Middle frontal gyrus (tissue), 1 donor: ENCODE data around the gene BANF2.
"Not testable (repeated sequence)": the region's sequence is repeated elsewhere in the genome, so short reads cannot be mapped to it uniquely, and the experiment has no call there.

Experiments
- DNase-seq: peaks from one replicate; pipeline ENCODE4 v3.0.0-alpha.2; 2015; ENCODE audit warnings: low spot score; ENCODE audit errors: extremely low spot score

BANF2 gene

DNA sequence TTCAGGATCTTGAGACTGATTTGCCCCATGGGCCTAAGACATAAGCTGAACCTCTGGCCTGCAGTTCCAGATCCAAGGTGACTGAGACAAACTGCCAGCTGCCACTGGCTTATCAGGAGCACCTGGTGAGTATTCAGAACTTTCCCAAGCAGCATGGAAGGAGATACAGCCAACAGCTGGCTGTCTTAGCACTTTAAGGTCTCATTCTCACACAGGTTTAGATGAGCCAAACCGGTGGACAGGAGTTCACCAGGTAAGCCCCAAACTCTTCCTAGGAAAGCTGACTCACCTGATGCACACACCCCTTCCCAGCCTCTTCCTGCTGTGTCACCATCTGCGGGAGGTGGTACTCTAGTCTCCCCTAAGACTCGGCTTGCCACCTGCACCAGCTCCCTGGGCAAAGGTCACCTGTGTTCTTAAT lies at the start of gene BANF2:
Gene BANF2 (plus strand): TSS at position 36 of the 421 bp plus-strand sequence. CDS start 25,060 bp downstream, outside the sequence.
- no peak for DNase-seq

DNA sequence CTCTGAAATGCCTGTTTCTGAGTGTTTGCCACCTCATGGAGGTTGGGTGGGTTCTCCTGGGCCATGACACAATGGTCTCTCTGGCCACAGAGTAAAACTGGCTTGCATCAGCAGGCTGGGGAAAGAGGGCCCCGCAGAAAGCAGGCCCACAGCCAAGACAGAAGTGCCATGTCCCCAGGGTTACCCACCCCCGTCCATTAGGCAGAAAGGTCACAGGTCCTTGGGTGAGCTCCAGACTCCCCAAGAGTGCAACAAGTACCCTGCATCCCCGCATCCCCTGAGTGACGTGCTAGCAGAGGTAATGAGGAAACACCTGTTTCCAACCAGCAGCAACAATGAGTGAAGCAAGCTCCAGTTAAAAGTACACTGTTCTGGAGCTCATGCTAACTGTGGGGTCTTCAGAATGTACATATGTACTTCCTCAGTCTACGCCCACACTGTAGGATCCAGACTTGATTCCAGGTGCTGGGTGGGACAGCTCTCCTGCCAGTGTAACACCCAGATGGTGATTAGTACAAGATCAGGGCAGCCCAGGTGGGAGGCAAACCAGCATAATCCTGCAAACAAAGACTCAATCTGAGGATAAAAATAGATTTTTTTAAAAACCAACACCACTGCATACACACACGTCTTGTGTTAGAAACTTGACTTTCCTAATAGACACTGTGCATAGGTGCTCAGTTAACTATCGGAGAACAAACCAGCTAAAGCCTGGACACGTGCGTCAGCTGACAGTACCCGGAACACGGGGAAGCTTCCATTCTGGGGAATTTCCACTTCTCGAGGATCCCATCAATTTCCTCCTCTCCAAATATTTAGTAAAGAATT lies 49.3 kb upstream of the BANF2 start:
- DNase-seq, result no peak

DNA sequence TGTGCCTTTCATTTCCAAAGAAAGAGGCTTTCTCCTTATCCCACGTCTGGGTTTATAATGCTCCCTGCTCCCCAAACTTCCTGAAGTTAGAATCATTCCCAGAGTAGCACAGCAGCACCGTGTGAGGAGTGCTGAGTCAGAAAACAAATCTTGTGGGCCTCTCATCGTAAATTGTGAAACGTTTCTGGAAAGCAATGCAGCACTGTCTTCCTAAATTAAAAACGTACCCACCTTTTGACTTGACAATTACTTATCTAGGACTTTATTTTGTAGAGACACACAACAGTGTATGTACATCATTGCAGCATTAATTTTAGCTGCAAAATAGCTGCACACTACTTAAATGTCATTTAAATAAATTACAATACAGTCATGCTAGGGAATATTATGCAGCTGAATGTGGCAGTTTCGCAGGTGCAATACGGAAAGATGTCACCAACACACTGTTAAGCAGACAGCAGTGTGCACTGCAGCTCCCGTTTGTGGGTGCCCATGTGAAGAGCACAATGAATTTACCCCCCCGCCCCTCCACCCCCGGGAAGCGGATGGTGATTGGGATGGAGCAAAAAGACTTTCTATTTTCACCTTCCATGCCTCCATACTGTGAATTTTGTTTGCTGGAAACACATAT lies 48.5 kb upstream of the BANF2 start:
- DNase-seq, result no peak

DNA sequence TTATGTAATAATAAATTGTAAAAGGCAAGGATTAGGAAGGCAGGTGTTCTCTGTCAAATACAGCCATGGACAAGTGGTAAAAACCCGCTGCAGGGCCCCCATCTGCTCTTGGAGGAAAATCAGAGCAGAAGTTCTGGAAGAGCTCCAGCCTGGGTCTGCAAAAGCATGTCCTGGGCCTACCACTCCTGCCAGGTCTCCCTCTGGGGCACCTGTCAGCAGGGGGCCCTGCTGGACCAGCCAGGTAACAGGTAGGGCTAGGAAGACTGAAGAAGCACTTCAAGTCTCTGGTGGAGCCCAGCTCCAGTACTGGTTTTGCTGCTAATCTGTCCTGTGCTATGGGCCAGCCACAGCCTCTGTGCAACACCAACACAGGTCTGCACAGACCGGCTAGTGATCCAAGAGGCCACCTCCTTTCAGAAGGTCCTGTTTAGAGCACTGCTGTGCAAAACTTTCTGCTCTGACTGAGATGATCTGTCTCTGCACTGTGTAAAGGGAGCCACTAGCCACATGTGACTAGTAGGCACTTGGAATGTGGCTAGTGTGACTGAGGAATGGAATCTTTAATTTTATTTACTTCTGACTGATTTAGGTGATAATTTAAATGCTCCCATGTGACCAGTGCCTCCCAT lies 47.9 kb upstream of the BANF2 start:
- DNase-seq, result no peak

DNA sequence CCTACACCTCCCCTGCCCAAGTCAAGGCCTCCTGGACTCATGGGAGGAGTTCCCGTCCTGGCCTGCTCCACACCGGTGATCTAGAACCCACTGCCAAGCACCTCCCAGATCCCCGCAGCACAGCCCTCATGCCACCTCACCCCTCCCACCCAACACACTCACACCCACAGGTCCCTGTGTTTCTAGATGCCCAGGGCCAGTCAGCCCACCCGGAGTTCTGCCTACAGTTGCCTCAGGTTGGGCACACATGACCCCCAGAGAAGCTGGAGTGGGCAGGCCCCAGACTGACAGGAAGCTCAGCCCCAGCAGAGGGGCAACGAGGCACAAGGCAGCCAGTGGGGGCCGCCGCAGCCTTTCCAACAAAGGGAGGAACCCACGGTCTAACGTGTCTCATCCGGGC lies 47.4 kb upstream of the BANF2 start:
- DNase-seq, result no peak

DNA sequence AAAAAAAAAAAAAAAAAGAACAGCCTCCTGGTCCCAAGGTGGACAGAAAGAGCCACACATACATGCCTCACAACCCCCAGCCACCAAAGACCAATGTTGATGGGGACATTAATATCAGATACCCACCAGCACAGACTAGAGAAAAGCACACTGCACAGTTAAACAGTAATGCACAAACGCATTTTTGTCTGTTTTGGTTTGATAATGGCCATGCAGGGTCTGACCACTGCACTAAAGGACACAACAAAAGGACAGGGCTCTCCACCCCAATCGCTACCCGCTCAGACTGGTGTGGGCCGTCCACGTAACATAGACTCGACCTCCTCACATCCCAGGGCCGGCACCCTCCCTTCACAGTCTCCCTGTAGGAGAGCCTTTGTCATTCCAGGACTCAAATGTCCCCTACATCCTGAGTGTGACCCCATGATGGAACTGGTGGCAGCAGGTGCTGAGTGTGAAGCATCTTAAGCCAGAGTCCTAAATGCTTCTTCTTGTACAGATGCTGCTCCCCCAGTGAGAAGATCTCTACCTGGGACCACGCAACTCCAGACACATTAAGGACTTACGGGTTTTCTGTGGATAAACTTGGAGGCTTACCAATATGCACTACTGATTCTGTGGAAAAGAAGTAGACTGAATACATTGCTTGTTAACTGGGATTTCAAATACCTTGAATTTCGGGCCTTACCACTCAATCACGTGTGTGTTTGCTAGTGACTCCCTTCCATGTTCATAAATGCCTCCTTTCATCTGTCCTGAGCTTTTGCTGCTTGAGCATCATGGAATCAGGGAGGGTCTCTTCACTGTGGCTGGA lies 45.7 kb upstream of the BANF2 start:
- no peak for DNase-seq

DNA sequence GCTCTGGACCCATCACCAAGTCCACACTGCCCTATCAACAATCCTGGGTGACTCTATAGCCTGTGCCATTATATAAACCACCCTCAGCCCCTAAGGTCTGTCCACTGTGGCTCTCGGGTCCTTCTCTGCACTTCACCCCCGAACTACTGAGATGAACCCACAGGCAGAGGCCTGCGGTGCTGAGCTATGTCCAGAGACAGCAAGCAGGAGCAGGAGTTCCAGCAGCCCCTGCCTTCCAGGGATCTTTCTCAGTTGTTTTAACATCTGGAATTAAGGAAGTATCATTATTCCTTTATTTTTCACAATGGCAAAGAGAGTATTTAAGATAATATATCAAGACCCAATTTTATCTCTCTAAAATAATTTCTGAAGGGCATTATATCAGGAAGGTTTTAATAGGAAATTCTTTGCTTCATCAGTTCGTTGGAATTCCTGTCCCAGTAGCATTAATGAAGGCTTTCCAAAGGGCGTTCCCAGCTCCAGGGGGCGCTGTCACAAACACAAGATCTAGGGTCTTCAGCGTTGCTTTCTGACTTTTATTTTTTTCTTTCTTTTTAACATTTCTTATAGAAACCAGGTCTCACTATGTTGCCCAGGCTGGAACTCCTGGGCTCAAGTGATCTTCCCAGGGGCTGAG lies 45.0 kb upstream of the BANF2 start:
- no peak for DNase-seq

DNA sequence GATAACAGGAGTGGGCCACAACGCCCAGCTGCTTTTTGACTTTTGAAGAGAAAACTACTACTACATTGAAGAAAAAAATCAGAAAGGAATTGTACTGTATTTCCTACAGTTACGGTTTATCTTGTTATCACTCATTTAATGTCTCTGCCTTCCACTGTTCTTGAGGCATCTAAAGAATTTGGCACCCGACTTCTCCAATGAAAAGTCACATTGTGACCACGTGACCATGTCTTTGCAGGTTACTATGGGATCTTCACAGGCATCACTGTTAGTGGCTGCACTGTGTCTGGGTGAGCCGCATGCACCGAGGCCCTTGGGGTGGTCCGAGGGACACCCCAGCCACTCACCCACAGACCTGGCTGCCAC lies 44.5 kb upstream of the BANF2 start:
- DNase-seq, result no peak

DNA sequence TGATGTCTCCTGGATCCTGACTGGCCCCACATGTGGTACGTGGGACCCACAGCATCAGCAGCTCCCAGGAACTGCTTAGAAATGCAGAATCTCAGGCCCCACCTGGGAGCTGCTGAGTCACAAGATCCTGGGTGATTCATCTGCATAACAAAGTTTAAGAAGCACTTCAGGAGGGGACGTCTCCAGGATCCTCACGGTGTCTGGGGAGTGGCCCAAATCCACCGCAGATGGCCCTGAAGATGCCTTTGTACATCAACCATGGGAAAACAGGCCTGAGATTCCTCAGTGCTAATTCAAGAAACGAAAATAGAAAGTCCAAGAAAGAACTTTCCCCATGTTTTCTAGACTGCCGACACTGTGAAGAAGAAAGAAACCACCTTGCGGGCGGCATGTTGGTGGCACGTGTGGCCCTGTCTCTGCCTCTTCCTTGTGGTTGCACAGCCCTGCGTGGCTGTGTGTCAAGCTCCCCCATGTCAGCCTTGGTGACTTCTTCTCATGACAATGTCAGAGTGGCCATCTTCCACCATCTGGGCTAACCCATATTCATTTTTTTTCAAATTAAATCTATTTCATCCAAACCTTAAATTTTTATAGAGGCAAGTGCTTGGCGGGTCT lies 43.8 kb upstream of the BANF2 start:
- no peak for DNase-seq

DNA sequence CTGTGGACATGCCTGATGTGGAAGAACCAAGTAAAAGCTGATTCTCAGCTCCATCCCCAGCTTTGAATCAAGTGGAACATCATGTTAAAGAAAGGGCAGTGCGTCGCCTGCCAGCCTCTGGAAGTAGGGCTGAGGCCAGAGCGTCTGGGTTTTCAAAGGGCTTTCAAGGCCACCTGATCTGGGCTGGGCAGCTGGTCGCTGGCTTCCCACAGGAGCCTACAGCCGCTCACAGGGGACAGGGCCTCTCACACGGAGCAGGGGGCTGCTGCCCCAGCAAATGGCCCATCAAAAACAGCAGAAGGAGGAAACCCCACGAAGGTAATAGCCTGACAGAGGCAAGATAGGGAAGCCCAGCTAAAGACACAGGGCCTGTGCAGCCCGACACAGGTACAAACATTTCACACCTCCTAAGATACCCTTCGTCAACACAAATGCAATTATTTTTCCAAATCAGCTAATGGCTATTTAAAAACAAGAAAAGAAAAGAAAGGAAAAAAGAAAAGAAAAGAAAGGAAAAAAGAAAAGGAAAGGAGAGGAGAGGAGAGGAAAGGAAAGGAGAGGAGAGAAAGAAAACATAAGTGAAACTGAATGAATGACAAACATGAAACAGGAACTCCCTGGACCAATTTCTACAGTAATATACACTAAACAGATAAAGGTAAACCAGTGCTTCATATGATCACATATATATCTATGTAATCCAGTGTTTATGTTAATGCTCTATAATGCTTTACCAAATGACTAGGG lies 42.5 kb upstream of the BANF2 start:
- DNase-seq, result no peak

DNA sequence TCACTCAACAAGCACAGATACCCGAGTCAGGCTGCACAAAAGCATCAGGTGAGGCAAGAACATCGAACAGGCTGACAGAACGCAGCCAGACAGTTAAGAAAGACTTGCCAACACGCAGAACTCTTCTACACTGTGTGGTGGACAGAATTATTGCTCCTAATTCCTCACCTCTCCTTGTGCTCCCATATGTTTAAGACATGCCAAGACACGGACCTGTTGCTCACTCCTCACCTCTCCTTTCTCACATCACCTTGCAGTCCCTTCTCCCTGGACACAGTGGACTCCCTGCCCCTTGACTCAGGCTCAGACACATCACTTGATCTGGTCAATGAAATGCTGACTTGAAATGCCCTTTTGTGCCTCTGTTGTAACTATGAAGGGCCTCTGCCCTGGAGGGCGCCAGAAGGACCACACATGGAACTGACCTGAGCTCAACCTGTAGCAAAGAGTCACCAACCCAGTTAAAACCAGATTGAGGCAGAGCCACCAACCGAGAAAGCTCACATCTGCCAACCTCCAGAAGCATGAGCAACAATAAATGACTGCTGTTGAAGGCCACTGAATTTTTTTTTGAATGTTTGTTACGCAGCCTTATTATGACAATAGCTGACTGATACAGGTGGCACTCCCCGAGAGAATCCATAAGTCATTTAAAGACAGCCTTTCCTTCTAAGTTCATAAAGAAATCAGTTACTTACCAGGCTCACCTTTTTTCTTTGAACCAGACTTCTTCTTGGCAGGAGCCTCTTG lies 41.7 kb upstream of the BANF2 start:
- DNase-seq, result no peak

DNA sequence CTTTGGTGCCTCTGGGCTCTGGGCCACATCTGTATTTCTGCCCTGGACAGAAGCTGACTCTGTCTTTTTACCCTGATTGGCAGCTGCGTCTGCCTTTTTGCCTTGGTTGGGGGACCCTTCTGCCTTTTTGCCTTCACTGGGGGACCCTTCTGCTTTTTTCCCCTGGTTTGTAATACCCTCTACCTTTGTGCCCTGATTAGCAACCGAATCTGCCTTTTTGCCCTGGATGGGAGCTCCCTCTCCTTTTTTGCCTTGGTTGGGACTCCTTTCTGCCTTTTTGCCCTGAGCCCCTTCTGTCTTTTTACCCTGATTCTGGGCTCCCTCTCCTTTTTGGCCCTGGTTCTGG lies 41.1 kb upstream of the BANF2 start:
- no peak for DNase-seq

DNA sequence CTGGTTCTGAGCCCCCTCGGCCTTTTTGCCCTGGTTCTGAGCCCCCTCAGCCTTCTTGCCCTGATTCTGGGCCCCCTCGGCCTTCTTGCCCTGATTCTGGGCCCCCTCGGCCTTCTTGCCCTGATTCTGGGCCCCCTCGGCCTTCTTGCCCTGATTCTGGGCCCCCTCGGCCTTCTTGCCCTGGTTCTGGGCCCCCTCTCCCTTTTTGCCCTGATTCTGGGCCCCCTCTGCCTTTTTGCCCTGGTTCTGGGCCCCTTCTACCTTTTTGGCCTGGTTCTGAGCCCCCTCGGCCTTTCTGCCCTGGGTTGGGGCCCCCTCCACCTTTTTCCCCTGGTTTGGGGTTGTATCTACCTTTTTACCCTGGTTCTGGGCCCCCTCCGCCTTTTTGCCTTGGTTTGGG lies 40.4 kb upstream of the BANF2 start:
- DNase-seq, result not testable (repeated sequence)

DNA sequence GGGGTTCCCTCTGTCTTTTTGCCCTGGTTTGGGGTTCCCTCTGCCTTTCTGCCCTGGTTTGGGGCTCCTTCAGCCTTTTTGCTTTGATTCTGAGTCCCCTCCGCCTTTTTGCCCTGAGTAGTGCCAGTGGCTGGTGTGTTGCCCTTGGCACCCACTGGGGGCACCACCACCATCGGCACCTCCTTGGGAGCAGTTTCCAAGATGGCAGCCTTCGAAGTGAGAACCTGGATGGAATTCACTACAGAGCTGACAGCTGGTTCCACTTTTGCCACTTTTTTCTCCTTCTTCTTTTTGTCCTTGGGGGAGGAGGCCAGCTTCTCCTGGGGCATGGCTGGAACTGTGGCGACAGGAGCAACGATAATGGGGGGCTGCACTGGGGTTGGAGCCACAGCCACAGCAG lies 40.0 kb upstream of the BANF2 start:
- DNase-seq, result no peak

DNA sequence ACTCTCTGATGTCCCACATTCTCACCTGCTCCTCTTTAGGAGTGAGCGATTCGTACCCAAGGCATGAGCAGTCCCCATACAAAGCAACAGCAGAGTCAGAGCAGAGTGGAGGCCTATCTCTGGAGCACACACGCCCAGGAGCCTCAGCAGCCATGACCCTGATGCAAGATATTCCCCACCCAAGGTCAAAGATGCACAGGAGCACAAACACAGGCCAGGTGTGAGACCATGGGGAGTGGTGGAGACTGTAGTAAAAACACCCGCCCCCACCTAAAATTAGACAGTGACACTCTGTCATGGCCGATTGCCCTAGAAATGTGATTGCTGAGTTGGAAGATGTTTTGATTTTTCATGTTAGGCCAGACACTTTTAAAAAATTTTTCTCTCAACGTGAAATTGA lies 39.1 kb upstream of the BANF2 start:
- DNase-seq, result no peak

DNA sequence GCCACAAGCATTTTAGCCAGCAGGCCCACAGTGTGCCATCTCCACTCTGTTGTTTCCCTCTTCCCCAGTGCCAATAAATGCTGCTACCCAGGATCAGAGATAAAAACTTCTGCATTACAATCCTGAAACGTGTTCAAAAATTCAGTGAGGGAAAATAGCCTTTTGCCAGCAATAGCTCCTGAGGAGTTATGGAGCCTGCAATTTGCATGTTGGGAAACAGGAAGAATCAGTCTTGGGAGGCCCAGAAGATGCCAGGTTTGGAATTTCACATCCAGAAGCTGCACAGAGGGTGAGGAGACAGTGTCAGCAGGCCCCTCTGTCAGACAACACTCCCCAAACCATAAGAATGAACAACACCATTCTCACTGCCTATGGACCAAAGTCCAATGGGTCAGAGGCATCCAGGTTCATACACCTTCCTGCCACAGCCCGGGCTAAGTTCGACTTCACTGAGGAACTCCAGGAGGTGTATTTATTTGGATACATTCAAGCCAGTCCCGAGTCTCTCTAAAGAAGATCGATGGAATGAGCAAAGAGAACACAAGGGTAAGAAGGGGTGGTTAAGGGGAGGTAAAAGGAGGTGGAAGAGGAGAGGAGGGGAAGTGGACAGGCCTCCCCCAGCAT lies 38.5 kb upstream of the BANF2 start:
- no peak for DNase-seq

DNA sequence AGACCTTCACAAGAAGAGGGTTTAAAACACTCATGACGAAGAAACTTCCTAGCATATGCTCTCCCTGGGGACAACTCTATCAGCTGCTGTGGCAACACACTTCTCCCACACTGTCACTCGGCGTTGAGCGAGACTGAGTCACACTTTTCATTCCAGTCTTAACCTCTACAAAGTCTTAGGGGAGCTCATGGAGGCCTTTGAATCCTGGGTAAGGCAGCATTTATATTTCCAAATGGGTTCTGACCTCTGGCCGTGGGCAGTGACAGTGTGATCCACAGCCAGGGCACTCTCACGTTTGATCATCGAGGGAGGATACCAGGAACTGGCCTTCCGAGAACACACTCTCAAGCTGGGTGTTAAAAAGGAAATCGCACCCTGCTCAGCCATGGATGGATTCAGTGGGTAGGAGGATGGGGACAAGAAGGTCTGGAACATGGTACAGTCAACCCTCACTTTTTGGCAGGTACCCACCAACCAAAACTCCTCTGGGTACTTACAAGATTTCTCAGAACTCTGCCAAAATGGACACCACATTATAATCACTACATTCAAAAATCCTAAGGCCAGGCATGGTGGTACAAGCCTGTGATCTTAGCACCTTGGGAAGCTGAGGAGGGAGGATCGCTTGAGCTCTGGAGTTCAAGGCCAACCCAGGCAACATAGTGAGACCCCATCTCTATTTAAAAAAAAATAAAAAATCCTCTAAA lies 37.3 kb upstream of the BANF2 start:
- DNase-seq, result no peak

DNA sequence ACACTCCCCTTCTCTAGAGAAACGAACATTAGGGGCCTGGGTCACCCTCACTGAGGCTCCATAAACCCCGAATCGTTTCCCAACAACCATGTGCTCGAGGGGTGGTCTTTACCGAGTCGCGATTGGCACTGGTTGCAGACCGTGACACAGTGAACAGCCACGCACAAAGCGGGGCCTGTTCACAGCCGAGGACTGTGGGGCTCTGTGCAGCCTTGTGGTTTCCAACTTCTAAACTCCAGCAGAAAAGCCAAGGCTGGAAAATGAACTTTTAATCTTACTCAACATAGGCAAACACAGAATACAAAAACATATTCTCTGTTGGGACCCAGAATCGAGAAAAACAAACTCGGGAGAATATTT lies 36.7 kb upstream of the BANF2 start:
- DNase-seq, result no peak

DNA sequence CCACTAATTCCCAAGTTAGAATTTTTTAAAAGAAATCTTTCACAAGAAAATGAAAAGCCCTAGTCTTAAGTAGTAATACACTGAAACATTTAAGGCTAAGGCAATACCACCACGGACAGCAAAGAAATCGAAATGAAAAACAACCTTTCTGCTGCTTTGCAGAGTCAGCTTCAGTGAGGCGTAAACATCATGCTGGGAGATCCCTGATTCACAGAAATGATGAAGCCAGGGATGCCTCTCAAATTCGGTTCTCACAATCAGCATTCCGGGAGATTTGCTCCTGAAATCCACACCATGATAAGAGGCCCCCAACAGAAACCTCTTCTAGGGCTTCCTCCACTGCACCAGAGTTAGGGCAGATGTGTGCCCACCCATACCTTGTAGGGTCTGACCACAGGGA lies 36.3 kb upstream of the BANF2 start:
- DNase-seq, result no peak
